8988T (cell line): ENCODE data around the gene HNRNPD.
"Not testable (repeated sequence)": the region's sequence is repeated elsewhere in the genome, so short reads cannot be mapped to it uniquely, and the experiment has no call there.

Experiments
- DNase-seq: peaks from one replicate; pipeline ENCODE4 v3.0.0; 2011

The HNRNPD gene

DNA sequence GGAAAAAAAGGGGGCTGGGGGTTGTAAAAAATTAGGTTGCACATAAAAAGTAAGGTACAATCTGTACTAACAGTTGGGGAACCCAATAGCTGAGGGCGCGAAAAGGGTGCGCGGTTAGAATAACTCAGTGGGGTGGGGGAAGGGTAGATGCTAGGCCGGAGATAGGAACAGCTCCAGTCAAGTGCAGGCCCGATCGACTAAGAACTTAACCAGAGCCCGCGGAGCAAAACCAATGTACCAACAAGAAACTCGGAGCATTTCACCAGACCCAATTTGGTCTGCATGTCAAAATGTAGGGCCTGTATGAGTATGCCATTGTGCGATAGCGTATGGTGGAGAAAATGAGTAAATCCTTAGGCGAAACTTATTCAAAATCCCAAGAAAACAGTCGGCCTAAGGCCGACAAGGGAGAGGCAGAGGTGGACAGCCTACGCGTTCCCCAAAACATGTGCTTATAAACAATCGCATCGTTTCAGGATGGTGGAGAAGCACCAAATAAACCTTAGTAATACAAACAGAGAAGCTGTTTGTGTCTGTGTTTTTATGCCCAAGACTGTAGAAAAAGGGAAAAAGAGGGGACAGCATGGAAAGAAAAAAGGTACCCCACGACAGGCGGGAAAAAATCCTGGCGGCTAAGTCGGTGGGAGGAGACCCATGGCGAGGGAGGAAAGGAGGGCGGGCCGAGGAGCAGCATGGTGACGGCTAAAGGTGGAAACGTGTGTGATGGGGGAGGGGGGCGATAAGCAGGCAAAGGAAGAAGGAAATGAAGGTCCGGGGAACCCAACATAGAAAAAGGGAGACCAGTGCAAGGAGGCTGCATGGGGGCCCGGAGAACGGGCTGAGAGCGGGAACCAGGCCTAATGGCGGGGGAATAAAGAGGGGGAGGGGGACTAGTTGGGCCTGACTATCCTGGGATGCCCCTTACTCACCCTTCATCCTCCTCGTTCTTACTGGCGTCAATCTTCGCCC lies 990 bp downstream of the HNRNPD start:
- peak; percentile 22 for DNase-seq

DNA sequence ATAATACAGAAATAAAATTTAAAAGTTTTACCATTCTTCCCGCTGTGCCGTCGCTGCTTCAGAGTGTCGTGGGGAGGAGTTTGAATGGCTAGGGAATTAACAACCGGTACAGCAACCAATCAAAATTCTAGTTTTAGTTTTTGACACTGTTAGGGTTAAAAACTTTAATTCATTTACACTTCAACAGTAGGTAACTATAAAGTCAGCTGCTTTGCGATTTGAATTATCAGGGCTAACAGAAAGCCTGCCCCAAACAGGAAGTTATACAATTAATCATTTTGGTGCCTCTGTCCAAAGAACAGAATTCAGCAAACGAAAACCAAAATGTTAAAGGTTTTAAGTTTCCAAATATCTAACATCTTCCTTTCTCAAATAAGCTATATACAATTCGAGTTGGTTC lies 2.3 kb downstream of the HNRNPD start:
- DNase-seq: no peak

DNA sequence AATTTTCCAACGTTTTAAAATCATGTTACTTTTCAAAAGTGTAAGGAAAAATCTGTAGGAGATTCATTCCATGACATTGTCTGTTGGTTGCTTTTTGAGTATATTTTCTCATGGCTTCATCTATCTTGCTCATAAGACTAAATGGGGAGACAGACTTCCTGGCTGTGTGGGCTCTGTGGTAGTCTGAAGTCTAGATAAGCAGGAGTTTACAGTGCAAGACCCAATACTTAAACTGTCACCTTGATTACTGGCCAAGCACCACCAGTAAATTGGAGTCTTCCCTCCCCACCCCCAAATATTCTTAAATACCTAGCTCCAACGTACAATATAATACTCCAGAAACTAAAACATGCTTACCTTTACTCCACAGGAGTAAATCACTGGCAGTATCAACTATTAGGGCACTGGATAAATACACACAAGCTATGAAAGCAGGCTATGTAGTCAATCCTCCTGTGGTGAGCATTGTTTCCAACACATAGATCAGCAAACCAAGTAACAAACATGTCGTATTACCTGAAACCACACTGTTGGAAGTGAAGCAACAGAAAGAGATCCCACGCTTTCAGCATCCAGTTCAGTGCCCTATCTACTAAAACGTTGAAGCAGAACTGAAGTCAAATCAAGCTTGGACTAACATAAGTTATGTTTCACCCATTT lies 6.2 kb downstream of the HNRNPD start:
- DNase-seq: no peak

DNA sequence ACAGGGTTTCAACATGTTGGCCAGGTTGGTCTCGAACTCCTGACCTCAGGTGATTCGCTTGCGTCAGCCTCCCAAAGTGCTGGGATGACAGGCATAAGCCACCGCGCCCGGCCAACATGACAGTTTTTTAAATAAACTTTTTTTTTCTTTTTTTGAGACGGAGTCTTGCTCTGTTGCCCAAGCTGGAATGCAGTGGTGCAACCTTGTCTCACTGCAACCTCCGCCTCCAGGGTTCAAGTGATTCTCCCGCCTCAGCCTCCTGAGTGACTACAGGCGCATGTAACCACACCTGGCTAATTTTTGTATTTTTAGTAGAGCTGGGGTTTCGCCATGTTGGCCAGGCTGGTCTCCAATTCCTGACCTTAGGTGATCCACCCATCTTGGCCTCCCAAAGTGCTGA lies 7.4 kb downstream of the HNRNPD start:
- DNase-seq: not testable (repeated sequence)

DNA sequence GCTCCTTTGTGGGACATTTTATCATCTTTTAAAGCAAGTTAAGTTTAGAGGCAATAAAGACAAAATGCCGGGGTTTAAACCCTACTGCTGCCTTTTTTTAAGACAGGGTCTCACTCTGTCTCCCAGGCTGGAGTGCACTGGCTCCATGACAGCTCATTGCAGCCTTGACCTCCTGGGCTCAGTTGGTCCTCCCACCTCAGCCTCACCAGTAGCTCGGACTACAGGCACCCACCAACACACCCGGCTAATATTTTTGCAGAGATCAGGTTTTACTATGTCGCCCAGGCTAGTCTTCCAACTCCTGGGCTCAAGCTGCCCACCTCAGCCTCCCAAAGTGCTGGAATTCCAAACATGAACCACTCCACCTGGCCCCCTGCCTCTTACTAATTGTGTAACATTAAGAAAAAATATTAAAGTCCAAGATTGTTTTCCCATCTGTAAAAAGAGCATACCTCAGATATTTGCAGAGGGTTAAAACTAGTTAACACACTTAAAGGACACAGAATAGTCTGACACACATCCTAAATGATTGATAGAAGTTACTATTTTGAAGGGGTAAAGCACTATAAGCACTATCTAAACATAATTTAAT lies 9.8 kb downstream of the HNRNPD start:
- DNase-seq: no peak

DNA sequence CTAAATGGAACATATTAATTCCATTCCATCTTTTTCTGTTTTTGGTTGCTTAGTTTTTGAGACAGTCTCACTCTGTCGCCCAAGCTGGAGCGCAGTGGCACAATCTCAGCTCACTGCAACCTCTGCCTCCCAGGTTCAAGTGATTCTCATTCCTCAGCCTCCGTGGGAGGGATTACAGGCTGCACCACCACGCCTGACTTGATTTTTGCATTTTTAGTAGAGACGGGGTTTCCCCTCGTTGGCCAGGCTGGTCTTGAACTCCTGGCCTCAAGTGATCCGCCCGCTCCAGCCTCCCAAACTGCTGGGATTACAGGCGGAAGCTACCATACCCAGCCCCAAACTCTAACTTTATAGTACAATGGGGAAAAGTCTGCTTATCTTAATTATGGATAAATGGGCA lies 11.2 kb downstream of the HNRNPD start:
- DNase-seq: no peak

DNA sequence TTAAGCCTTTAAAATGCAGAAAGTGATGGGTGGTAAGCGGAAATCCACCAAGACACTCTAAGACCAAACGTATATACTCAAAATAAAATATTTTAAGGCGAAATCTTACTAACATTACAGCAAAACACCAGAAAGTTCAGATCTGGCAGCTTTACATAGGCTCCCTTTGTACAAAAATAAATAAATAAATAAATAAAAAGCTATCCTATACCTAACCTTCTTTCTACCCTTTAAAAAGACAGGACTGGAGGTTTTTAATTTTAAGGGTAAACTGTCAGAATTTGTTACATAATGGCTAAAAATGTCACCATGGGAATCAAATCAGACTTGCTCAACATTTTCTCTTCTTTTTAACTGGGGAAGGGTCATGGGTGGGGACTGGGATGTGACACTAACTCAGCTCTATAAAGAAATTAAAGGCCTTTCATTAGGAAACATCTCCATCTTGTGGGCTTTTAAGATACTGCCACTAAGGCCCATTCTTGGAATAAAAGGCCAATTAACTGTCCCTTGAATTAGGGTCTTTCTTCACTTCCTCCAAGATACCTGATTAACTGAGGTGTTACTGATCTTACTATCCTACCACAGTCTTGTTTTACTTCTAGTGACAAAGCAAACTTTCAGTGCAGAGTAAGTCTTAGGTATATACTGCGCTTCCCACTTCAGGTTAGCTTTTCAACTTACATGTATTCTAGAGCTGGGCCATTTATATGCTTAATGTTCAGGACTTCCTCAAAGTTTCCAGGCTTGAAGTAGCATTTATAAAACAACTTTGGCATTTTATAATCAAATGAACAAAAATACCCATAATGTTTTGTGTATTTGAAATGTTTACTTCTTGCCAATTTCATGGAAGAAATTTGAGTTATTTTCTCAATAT lies 13.3 kb downstream of the HNRNPD start:
- DNase-seq: no peak

DNA sequence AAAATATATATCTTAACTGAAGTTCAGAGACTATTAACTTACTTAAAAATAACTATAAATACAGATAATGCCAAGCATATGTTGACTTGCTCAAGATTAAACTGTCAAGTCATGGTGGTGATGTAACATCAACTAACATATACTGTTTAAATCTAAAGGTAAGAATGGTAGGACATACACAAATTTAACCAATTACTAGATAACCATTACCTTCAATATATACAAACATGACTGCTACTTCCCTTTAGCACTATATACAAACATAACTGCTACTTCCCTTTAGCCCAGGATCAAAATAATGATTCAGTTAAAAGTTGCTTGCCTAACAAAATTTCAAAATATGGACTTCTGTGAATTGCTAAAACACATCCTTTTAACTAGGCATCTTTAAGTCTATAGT lies 14.9 kb downstream of the HNRNPD start:
- DNase-seq: no peak

DNA sequence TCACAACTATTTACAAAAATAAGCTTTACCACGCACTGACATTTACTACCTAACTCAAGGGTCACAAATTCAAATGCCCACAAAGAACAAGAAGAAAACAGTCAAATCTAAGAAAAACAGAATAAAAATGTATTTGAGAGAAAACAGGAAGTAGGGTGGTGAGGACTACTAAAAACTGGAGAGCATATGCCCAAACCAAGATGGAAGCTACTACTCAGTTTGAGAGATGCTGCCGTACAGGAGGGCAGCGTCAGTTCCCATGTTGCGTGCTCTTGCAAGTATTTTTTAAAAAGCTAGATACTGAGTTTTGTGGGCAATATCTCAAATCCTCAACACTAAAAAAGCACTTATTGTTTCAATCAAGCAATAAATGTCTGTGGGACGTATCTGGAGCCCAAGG lies 16.2 kb downstream of the HNRNPD start:
- no peak for DNase-seq

DNA sequence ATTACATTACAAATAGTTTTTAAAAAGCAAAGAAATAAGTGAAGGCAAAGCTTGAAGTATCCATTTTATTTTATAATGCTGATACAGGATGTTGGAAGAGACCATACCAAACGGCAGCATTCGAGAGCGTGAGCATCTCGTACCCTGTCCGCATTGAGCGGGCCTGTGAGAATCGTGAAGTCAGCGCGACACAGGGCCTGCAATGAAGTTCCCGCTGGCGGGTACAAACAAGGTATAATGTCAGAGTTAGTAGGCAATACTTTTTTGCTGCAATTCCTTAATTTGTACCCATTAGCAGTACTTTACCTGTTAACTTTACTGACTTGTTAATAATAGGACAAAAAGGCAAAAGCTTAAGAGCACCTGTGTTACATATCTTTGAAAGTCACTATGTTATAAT lies 19.0 kb downstream of the HNRNPD start:
- DNase-seq: no peak

DNA sequence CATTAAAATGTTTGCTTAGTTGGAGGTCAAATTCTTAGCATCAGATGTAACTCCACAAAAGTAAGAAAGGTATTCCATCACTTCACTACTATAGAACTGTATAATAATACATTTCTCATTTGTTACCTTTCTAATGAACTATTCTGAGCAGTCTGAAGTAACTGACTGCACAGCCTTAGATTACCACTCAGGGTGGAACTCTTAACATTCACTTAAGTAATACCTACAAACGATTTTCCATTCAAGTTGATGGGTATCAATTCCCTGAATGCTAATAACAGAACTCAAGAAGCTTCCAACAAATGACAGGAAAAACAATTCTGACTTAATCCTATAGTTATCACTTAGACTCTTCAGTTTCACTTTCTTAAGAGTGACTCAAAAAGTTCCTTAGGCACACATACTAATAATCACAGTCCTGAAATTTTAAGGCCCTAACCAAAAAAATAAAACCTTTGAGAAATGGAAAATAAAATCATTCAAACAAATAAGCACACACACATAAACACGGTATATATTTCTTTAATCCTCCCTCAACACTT lies 20.9 kb downstream of the HNRNPD start:
- no peak for DNase-seq

DNA sequence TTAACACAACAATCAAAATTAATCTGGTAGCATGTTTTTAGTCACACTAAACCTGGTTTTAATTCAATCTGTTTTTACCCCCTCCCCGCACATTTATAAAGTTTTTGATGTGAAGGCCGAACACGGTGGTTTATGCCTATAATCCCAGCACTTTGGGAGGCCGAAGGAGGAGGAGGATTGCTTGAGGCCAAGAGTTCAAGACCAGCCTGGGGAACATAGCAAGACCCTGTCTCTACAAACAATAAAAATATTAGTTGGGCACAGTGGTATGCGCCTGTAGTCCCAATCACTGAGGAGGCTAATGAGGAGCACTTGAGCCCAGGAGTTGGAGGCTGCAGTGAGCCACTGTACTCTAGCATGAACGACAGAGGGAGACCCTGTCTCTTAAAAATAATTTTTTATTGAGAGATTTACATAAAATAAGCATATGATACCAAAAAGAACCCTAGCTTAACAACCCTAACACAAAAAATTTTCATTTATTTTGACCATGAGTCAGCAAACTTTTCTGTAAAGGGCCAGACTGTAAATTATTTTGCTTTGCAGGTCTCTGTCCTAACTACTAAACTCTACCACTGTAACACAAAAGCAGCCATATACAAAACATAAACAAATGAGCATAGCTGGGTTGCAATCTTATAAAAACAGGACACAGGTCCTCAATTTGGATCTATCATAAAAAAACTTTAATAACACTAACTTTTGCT lies 21.5 kb downstream of the HNRNPD start:
- no peak for DNase-seq

DNA sequence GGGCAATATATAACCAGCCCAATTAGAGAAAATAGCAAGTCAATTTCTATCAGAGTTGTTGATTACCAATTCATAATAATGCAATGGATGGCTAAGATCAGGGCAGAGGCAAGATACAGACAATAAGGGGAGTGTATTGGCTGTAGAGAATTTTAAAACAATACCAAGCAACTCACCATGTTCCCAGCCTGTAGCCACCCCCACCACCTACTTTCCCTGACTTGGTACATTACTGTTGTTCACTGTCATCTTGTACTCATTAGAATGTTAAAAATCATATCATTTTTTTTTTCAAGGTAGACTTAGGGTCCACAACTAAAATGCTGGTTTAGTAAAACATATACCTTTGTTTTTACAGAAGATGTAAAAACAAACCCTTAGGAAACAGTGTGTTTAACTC lies 27.7 kb downstream of the HNRNPD start:
- no peak for DNase-seq

DNA sequence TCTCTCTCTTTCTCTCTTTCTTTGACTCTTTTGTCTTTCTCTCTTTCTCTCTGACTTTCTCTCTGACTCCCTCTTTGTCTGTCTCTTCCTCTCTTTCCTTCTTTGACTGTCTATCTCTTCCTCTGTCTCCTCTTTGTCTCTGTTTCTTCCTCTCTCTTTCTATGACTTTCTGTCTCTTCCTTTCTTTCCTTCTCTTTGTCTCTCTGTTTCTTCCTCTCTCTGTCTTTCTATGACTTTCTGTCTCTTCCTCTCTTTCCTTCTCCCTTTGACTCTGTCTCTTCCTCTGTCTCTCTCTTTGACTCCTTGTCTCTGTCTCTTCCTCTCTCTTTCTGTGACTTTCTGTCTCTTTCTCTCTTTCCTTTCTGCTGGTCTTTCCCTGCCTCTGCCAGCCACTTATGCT lies 38.7 kb downstream of the HNRNPD start:
- DNase-seq: no peak

DNA sequence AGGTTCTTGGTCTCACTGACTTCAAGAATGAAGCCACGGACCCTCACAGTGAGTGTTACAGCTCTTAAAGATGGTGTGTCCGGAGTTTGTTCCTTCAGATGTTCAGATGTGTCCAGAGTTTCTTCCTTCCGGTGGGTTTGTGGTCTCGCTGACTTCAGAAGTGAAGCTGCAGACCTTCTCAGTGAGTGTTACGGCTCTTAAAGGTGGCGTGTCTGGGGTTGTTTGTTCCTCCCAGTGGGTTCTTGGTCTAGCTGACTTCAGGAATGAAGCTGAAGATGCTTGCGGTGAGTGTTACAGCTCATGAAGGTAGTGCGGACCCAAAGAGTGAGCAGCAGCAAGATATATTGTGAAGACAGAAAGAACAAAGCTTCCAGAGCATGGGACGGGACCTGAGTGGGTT lies 40.1 kb downstream of the HNRNPD start:
- not testable (repeated sequence) for DNase-seq

DNA sequence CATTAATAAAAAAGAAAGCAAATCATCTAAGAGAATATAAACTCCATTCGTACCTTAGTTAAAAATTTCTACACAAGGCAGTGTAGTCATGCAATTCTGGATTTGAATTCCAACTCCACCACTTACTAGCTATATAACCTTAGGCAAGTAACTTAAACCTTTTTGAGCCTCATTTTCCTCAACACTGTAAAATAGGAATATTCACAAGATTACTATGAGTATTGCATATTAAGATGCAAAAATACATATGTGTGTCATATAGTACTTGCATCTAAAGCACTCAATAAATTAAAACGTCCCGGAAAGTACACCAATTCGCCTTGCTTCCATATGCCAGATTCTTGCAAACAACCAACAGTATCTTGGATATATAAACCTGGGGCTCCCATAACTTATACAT lies 42.0 kb downstream of the HNRNPD start:
- DNase-seq: no peak

DNA sequence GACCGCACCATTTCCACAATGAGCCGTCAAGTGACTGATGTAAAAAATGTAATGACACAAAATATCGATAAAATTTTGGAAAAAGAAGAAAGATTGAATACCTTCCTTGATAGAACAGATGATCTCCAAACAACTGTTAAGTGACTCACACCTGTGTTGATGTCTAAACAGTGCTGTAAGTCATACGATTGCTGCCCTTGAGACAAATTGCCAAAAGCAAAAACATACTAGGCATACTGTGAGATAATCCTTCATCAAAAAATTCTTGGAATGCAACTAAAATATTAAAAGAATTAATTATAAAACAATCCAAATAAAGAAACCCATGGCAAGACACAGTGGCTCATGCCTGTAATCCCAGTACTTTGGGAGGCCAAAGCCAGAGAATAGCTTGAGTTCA lies 53.4 kb downstream of the HNRNPD start:
- no peak for DNase-seq

DNA sequence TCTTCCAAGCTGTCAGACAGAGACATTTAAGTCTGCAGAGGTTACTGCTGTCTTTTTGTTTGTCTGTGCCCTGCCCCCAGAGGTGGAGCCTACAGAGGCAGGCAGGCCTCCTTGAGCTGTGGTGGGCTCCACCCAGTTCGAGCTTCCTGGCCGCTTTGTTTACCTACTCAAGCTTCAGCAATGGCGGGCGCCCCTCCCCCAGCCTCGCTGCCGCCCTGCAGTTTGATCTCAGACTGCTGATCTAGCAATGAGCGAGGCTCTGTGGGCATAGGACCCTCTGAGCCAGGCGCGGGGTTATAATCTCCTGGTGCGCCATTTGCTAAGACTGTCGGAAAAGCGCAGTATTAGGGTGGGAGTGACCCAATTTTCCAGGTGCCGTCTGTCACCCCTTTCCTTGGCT lies 70.7 kb downstream of the HNRNPD start:
- DNase-seq: not testable (repeated sequence)
